SK-N-SH (cell line): ENCODE data around the gene GADD45B.

Experiments used
- EP300 ChIP-seq, 2 experiments: IDR thresholded peaks; 2 replicates each; pipeline versions ENCODE4 v1.4.0 to v1.6.1; 2012; ENCODE audit warnings: borderline replicate concordance in 1 of 2, low read depth in 1 of 2, low read length in 1 of 2
- GABPA ChIP-seq: IDR thresholded peaks from 2 replicates; pipeline ENCODE4 v1.4.0; 2012; ENCODE audit warnings: low read depth, mild to moderate bottlenecking
- NRF1 ChIP-seq: IDR thresholded peaks from 2 replicates; pipeline ENCODE4 v1.6.1; 2012; ENCODE audit warnings: low read depth, mild to moderate bottlenecking, low read length
- POLR2AphosphoS5 ChIP-seq: IDR thresholded peaks from 2 replicates; pipeline ENCODE4 v1.6.1; 2012; ENCODE audit warnings: low read depth, low read length
- RAD21 ChIP-seq: IDR thresholded peaks from 2 replicates; pipeline ENCODE4 v1.6.1; 2012; ENCODE audit warnings: mild to moderate bottlenecking, low read length
- RCOR1 ChIP-seq: fragments of 150-350 bp; IDR thresholded peaks from 2 replicates; pipeline ENCODE4 v1.6.1; 2017; ENCODE audit warnings: antibody characterized with exemption, low read length
- TAF1 ChIP-seq: IDR thresholded peaks from 2 replicates; pipeline ENCODE4 v1.6.1; 2012; ENCODE audit warnings: low read depth, mild to moderate bottlenecking, low read length, moderate library complexity, borderline replicate concordance
- TCF12 ChIP-seq: IDR thresholded peaks from 2 replicates; pipeline ENCODE4 v1.4.0; 2012
- TF ChIP-seq, protein P1 (sequence below): fragments of 200-600 bp; sonication (generic); IDR thresholded peaks from 2 replicates; pipeline ENCODE4 v1.6.1; 2017; ENCODE audit warnings: antibody characterized with exemption, mild to moderate bottlenecking, moderate library complexity
- TF ChIP-seq, protein P2 (sequence below): IDR thresholded peaks from 2 replicates; pipeline ENCODE4 v1.6.1; 2012; ENCODE audit warnings: mild to moderate bottlenecking, low read depth, low read length, moderate library complexity
- TF ChIP-seq, protein P3 (sequence below): IDR thresholded peaks from 2 replicates; pipeline ENCODE4 v1.4.0; 2012; ENCODE audit warnings: low read depth

DNA sequence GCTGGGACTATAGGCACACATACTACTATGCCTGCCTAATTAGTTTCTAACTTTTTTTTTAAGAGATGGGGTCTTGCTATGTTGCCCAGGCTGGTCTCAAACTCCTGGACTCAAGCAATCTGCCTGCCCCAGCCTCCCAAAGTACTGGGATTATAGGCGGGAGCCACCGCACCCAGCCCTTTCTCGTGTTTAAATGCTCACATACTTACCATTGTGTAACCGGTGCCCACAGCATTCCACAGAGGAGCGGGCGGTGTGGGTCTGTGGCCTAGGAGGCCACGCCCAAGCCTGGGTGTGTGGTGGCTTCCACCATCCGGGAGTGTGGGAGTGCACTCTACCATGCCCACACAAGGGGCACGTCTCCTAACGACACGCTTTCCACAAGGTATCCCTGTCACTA lies 26.9 kb upstream of the GADD45B start:
- TF ChIP-seq, protein P1, sequence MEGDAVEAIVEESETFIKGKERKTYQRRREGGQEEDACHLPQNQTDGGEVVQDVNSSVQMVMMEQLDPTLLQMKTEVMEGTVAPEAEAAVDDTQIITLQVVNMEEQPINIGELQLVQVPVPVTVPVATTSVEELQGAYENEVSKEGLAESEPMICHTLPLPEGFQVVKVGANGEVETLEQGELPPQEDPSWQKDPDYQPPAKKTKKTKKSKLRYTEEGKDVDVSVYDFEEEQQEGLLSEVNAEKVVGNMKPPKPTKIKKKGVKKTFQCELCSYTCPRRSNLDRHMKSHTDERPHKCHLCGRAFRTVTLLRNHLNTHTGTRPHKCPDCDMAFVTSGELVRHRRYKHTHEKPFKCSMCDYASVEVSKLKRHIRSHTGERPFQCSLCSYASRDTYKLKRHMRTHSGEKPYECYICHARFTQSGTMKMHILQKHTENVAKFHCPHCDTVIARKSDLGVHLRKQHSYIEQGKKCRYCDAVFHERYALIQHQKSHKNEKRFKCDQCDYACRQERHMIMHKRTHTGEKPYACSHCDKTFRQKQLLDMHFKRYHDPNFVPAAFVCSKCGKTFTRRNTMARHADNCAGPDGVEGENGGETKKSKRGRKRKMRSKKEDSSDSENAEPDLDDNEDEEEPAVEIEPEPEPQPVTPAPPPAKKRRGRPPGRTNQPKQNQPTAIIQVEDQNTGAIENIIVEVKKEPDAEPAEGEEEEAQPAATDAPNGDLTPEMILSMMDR, result no peak
- TF ChIP-seq POLR2AphosphoS5 (no peak), EP300 (IDR thresholded peaks at IDR 0.05; ENCODE audit: borderline replicate concordance in 1 of 2, low read depth in 1 of 2, low read length in 1 of 2) (no peak), RAD21 (no peak), RCOR1 (no peak), TCF12 (no peak), GABPA (no peak), TAF1 (no peak), NRF1 (no peak)
- TF ChIP-seq, protein P2, sequence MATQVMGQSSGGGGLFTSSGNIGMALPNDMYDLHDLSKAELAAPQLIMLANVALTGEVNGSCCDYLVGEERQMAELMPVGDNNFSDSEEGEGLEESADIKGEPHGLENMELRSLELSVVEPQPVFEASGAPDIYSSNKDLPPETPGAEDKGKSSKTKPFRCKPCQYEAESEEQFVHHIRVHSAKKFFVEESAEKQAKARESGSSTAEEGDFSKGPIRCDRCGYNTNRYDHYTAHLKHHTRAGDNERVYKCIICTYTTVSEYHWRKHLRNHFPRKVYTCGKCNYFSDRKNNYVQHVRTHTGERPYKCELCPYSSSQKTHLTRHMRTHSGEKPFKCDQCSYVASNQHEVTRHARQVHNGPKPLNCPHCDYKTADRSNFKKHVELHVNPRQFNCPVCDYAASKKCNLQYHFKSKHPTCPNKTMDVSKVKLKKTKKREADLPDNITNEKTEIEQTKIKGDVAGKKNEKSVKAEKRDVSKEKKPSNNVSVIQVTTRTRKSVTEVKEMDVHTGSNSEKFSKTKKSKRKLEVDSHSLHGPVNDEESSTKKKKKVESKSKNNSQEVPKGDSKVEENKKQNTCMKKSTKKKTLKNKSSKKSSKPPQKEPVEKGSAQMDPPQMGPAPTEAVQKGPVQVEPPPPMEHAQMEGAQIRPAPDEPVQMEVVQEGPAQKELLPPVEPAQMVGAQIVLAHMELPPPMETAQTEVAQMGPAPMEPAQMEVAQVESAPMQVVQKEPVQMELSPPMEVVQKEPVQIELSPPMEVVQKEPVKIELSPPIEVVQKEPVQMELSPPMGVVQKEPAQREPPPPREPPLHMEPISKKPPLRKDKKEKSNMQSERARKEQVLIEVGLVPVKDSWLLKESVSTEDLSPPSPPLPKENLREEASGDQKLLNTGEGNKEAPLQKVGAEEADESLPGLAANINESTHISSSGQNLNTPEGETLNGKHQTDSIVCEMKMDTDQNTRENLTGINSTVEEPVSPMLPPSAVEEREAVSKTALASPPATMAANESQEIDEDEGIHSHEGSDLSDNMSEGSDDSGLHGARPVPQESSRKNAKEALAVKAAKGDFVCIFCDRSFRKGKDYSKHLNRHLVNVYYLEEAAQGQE, result no peak
- TF ChIP-seq, protein P3, sequence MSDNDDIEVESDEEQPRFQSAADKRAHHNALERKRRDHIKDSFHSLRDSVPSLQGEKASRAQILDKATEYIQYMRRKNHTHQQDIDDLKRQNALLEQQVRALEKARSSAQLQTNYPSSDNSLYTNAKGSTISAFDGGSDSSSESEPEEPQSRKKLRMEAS, result no peak
